ENCODE results near the gene CALD1. TPM values are rescaled to one million over a fixed set of nuclear protein-coding genes. Genes with fewer than 3 reads are reported as not detected.

CALD1 gene
- polyA plus RNA-seq, 1 donor from 2014 or later = 8.0 TPM

GRCh38 chr7:134826105-134826504 lies 46.7 kb downstream of the CALD1 start:
- TF ChIP-seq REST (IDR thresholded peaks at IDR 0.05; ENCODE audit: borderline replicate concordance) (no peak), EZH2 (IDR thresholded peaks at IDR 0.05; ENCODE audit: borderline replicate concordance, insufficient read depth, low read length, poor library complexity, severe bottlenecking) (no peak), SMC3 (conservative IDR thresholded peaks at IDR 0.05; ENCODE audit: poor library complexity) (no peak), CTCF (IDR thresholded peaks at IDR 0.05; ENCODE audit: poor library complexity, severe bottlenecking) (no peak), RAD21 (conservative IDR thresholded peaks at IDR 0.05) (no peak), MXI1 (conservative IDR thresholded peaks at IDR 0.05; ENCODE audit: poor library complexity, severe bottlenecking) (no peak), POLR2AphosphoS5 (IDR thresholded peaks at IDR 0.05) (no peak), EP300 (conservative IDR thresholded peaks at IDR 0.05; ENCODE audit: poor library complexity, severe bottlenecking) (no peak), TAF1 (IDR thresholded peaks at IDR 0.05; ENCODE audit: low read depth) (no peak)
- H4K20me1 ChIP-seq (ENCODE audit: insufficient read depth) = no peaks in the 10 kb centered on the region
- no peak overlapping the region for H3K4me2 ChIP-seq (ENCODE audit: low read length)
- no peaks in the 10 kb centered on the region for H3K36me3 ChIP-seq (ENCODE audit: insufficient read depth, low read length)
- no peak overlapping the region for H3K9ac ChIP-seq (ENCODE audit: low read length)
- no peaks in the 10 kb centered on the region for H3K9me3 ChIP-seq (ENCODE audit: low read length)
- H3K27me3 ChIP-seq (ENCODE audit: insufficient read depth, low read depth, low read length) = no peaks in the 10 kb centered on the region
- no peak overlapping the region for H3K4me3 ChIP-seq (ENCODE audit: low read length)
- no peaks in the 10 kb centered on the region for H3K9me2 ChIP-seq (ENCODE audit: insufficient read depth, low read length)
- no peaks in the 10 kb centered on the region for H3K79me2 ChIP-seq (replicated peaks; ENCODE audit: insufficient read depth, low read length)
- no peak overlapping the region for H3K27ac ChIP-seq (ENCODE audit: low read length)
- no peaks in the 10 kb centered on the region for H3F3A ChIP-seq (ENCODE audit: insufficient read depth, low read length, poor library complexity, severe bottlenecking)
- H2AFZ ChIP-seq (ENCODE audit: low read depth, low read length) = no peak overlapping the region

GRCh38 chr7:134827436-134827835 lies 48.0 kb downstream of the CALD1 start:
- H3K4me2 ChIP-seq (ENCODE audit: low read length) = no peak overlapping the region
- H3K36me3 ChIP-seq (ENCODE audit: insufficient read depth, low read length) = no peaks in the 10 kb centered on the region
- H3K9me2 ChIP-seq (ENCODE audit: insufficient read depth, low read length) = no peaks in the 10 kb centered on the region
- TF ChIP-seq TAF1 (IDR thresholded peaks at IDR 0.05; ENCODE audit: low read depth) = no peak
- no peak for TF ChIP-seq MXI1 (conservative IDR thresholded peaks at IDR 0.05; ENCODE audit: poor library complexity, severe bottlenecking)
- TF ChIP-seq RAD21 (conservative IDR thresholded peaks at IDR 0.05) = no peak
- no peak for TF ChIP-seq CTCF (IDR thresholded peaks at IDR 0.05; ENCODE audit: poor library complexity, severe bottlenecking)
- TF ChIP-seq REST (IDR thresholded peaks at IDR 0.05; ENCODE audit: borderline replicate concordance) = no peak
- no peak for TF ChIP-seq EP300 (conservative IDR thresholded peaks at IDR 0.05; ENCODE audit: poor library complexity, severe bottlenecking)
- no peak for TF ChIP-seq SMC3 (conservative IDR thresholded peaks at IDR 0.05; ENCODE audit: poor library complexity)
- TF ChIP-seq EZH2 (IDR thresholded peaks at IDR 0.05; ENCODE audit: borderline replicate concordance, insufficient read depth, low read length, poor library complexity, severe bottlenecking) = no peak
- TF ChIP-seq POLR2AphosphoS5 (IDR thresholded peaks at IDR 0.05) = no peak
- H2AFZ ChIP-seq (ENCODE audit: low read depth, low read length) = no peak overlapping the region
- H4K20me1 ChIP-seq (ENCODE audit: insufficient read depth) = no peaks in the 10 kb centered on the region
- no peak overlapping the region for H3K27ac ChIP-seq (ENCODE audit: low read length)
- no peaks in the 10 kb centered on the region for H3K27me3 ChIP-seq (ENCODE audit: insufficient read depth, low read depth, low read length)
- no peaks in the 10 kb centered on the region for H3F3A ChIP-seq (ENCODE audit: insufficient read depth, low read length, poor library complexity, severe bottlenecking)
- H3K4me3 ChIP-seq (ENCODE audit: low read length) = no peak overlapping the region
- no peaks in the 10 kb centered on the region for H3K79me2 ChIP-seq (replicated peaks; ENCODE audit: insufficient read depth, low read length)
- H3K9ac ChIP-seq (ENCODE audit: low read length) = no peak overlapping the region
- H3K9me3 ChIP-seq (ENCODE audit: low read length) = no peaks in the 10 kb centered on the region
